Dendritic cell treated with granulocyte-macrophage colony-stimulating factor and Interleukin-4, amounts not matched to agents 40 ng/mL and 50 ng/mL, for 4 days (primary cell): ENCODE data around the gene CKS1B.

Experiments used
- H3K27ac Mint-ChIP-seq: one replicate; pipeline ENCODE4 v1.8.0; 2022; ENCODE audit warnings: mild to moderate bottlenecking, mixed read lengths
- H3K27me3 Mint-ChIP-seq: one replicate; pipeline ENCODE4 v1.8.0; 2022; ENCODE audit warnings: mild to moderate bottlenecking, mixed read lengths
- H3K36me3 Mint-ChIP-seq: one replicate; pipeline ENCODE4 v1.8.0; 2022; ENCODE audit warnings: low read depth, mixed read lengths
- H3K4me1 Mint-ChIP-seq: one replicate; pipeline ENCODE4 v1.8.0; 2022; ENCODE audit warnings: low read depth, mixed read lengths
- H3K4me3 Mint-ChIP-seq: one replicate; pipeline ENCODE4 v1.8.0; 2022; ENCODE audit warnings: mild to moderate bottlenecking, moderate library complexity, mixed read lengths
- H3K9me3 Mint-ChIP-seq: one replicate; pipeline ENCODE4 v1.8.0; 2022; ENCODE audit warnings: mixed read lengths
- intact Hi-C: fragments of 100-400 bp; cut with micrococcal nuclease; formaldehyde crosslinking; loops from one replicate; pipeline ENCODE4 v1.15.0; 2022

Gene CKS1B

GRCh38 chr1:154955039-154955717 is 19.3 kb upstream of the CKS1B start:
- H3K9me3 Mint-ChIP-seq, result no peaks in the 10 kb centered on the region
- peaks cover 78% of the 10 kb centered on the region for H3K4me1 Mint-ChIP-seq
- peaks cover 61% of the 10 kb centered on the region for H3K36me3 Mint-ChIP-seq
- peak overlapping the region; percentile 96 for H3K4me3 Mint-ChIP-seq
- peak overlapping the region; percentile 92 for H3K27ac Mint-ChIP-seq
- H3K27me3 Mint-ChIP-seq, result no peaks in the 10 kb centered on the region
- intact Hi-C loops, result no loop called here

GRCh38 chr1:154955718-154956543 is 18.6 kb upstream of the CKS1B start, which contains the start of gene PBXIP1:
Gene PBXIP1, minus strand, starts transcription at chr1:154956099. Its CDS starts 2,378 bp downstream, at chr1:154953721.
- peaks cover 85% of the 10 kb centered on the region for H3K4me1 Mint-ChIP-seq
- intact Hi-C loops, result no loop called here
- H3K36me3 Mint-ChIP-seq, result peaks cover 54% of the 10 kb centered on the region

GRCh38 chr1:154956544-154956941 is 17.9 kb upstream of the CKS1B start:
- Mint-ChIP-seq H3K4me3 (peak overlapping the region; percentile 96), H3K9me3 (no peaks in the 10 kb centered on the region), H3K4me1 (peaks cover 86% of the 10 kb centered on the region), H3K36me3 (peaks cover 48% of the 10 kb centered on the region), H3K27me3 (no peaks in the 10 kb centered on the region), H3K27ac (peak overlapping the region; percentile 92)
- intact Hi-C loops, result no loop called here

More at GRCh38 chr1:154955718-154956543, 18.6 kb upstream of the CKS1B start, which contains the start of gene PBXIP1:
- no peaks in the 10 kb centered on the region for H3K27me3 Mint-ChIP-seq
- peak within 1 kb of the TSS; percentile 96 for H3K4me3 Mint-ChIP-seq
- peak within 1 kb of the TSS; percentile 92 for H3K27ac Mint-ChIP-seq
- no peaks in the 10 kb centered on the region for H3K9me3 Mint-ChIP-seq

- H3K4me1 Mint-ChIP-seq, result peaks cover 81% of the 10 kb centered on the region
- H3K36me3 Mint-ChIP-seq, result peaks cover 44% of the 10 kb centered on the region
- intact Hi-C loops, result no loop called here
- H3K27ac Mint-ChIP-seq, result no peak overlapping the region
- H3K4me3 Mint-ChIP-seq, result no peak overlapping the region
- no peaks in the 10 kb centered on the region for H3K27me3 Mint-ChIP-seq
- H3K9me3 Mint-ChIP-seq, result no peaks in the 10 kb centered on the region
Measured at GRCh38 chr1:154957091-154957657, 17.3 kb upstream of the CKS1B start.

GRCh38 chr1:154958036-154958435 is 16.4 kb upstream of the CKS1B start:
- Mint-ChIP-seq H3K27ac (no peak overlapping the region), H3K4me3 (no peak overlapping the region), H3K9me3 (no peaks in the 10 kb centered on the region), H3K36me3 (peaks cover 44% of the 10 kb centered on the region), H3K4me1 (peaks cover 81% of the 10 kb centered on the region), H3K27me3 (no peaks in the 10 kb centered on the region)
- intact Hi-C loops, result no loop called here

- H3K36me3 Mint-ChIP-seq, result peaks cover 48% of the 10 kb centered on the region
- no peaks in the 10 kb centered on the region for H3K9me3 Mint-ChIP-seq
- intact Hi-C loops, result no loop called here
- no peak overlapping the region for H3K4me3 Mint-ChIP-seq
- H3K27me3 Mint-ChIP-seq, result no peaks in the 10 kb centered on the region
- H3K4me1 Mint-ChIP-seq, result peaks cover 80% of the 10 kb centered on the region
- no peak overlapping the region for H3K27ac Mint-ChIP-seq
Measured at GRCh38 chr1:154958681-154959425, 15.6 kb upstream of the CKS1B start.

GRCh38 chr1:154959426-154959780 is 15.1 kb upstream of the CKS1B start:
- Mint-ChIP-seq H3K4me3 (no peak overlapping the region), H3K36me3 (peaks cover 54% of the 10 kb centered on the region), H3K9me3 (no peaks in the 10 kb centered on the region), H3K27ac (no peak overlapping the region), H3K27me3 (no peaks in the 10 kb centered on the region), H3K4me1 (peaks cover 77% of the 10 kb centered on the region)
- intact Hi-C loops, result no loop called here

- peaks cover 71% of the 10 kb centered on the region for H3K4me1 Mint-ChIP-seq
- H3K9me3 Mint-ChIP-seq, result no peaks in the 10 kb centered on the region
- H3K36me3 Mint-ChIP-seq, result peaks cover 65% of the 10 kb centered on the region
- intact Hi-C loops, result loop anchor here (5.0 to 10.0 kb wide), 2 partner anchors 37 to 124 kb away; no protein-coding TSS in a partner anchor
- H3K27me3 Mint-ChIP-seq, result no peaks in the 10 kb centered on the region
- H3K27ac Mint-ChIP-seq, result peak overlapping the region; percentile 90
- peak overlapping the region; percentile 87 for H3K4me3 Mint-ChIP-seq
Measured at GRCh38 chr1:154960446-154961136, 13.9 kb upstream of the CKS1B start.

- peak within 1 kb of the TSS; percentile 87 for H3K4me3 Mint-ChIP-seq
Measured at GRCh38 chr1:154961207-154962155, 13.0 kb upstream of the CKS1B start, which contains the start of gene PYGO2. Gene PYGO2, minus strand, starts transcription at chr1:154961782. Its CDS starts 206 bp downstream, at chr1:154961576.

GRCh38 chr1:154962156-154962749 is 12.2 kb upstream of the CKS1B start:
- H3K27ac Mint-ChIP-seq, result peak overlapping the region; percentile 90
- no peaks in the 10 kb centered on the region for H3K27me3 Mint-ChIP-seq
- intact Hi-C loops, result loop anchor here (5.0 to 10.0 kb wide), 2 partner anchors 35 to 123 kb away; no protein-coding TSS in a partner anchor

More at GRCh38 chr1:154961207-154962155, 13.0 kb upstream of the CKS1B start, which contains the start of gene PYGO2:
- Mint-ChIP-seq H3K27me3 (no peaks in the 10 kb centered on the region), H3K36me3 (peaks cover 68% of the 10 kb centered on the region), H3K9me3 (no peaks in the 10 kb centered on the region), H3K4me1 (peaks cover 63% of the 10 kb centered on the region), H3K27ac (peak within 1 kb of the TSS; percentile 90)
- intact Hi-C loops, result loop anchor here (5.0 to 10.0 kb wide), 2 partner anchors 36 to 123 kb away; no protein-coding TSS in a partner anchor

GRCh38 chr1:154962795-154963330 is 11.6 kb upstream of the CKS1B start:
- Mint-ChIP-seq H3K36me3 (peaks cover 82% of the 10 kb centered on the region), H3K27ac (peak overlapping the region; percentile 15), H3K9me3 (no peaks in the 10 kb centered on the region), H3K4me3 (no peak overlapping the region), H3K4me1 (peaks cover 54% of the 10 kb centered on the region), H3K27me3 (no peaks in the 10 kb centered on the region)
- intact Hi-C loops, result loop anchor here (5.0 to 10.0 kb wide), 2 partner anchors 34 to 122 kb away; no protein-coding TSS in a partner anchor

More at GRCh38 chr1:154962156-154962749, 12.2 kb upstream of the CKS1B start:
- Mint-ChIP-seq H3K9me3 (no peaks in the 10 kb centered on the region), H3K4me1 (peaks cover 55% of the 10 kb centered on the region), H3K4me3 (peak overlapping the region; percentile 87), H3K36me3 (peaks cover 76% of the 10 kb centered on the region)
